Activated CD8-positive, alpha-beta memory T cell treated with anti-CD3 and anti-CD28 coated beads, Interleukin-2, amount 50 U/mL, for 24 hours (primary cell): ENCODE measurements around the gene RAD9B.
"Not testable (repeated sequence)": the region's sequence is repeated elsewhere in the genome, so short reads cannot be mapped to it uniquely, and the experiment has no call there.

ENCODE experiments used
- DNase-seq: peaks from one replicate; pipeline ENCODE4 v3.0.0-alpha.2; 2020; ENCODE audit errors: extremely low read depth

RAD9B gene

DNA sequence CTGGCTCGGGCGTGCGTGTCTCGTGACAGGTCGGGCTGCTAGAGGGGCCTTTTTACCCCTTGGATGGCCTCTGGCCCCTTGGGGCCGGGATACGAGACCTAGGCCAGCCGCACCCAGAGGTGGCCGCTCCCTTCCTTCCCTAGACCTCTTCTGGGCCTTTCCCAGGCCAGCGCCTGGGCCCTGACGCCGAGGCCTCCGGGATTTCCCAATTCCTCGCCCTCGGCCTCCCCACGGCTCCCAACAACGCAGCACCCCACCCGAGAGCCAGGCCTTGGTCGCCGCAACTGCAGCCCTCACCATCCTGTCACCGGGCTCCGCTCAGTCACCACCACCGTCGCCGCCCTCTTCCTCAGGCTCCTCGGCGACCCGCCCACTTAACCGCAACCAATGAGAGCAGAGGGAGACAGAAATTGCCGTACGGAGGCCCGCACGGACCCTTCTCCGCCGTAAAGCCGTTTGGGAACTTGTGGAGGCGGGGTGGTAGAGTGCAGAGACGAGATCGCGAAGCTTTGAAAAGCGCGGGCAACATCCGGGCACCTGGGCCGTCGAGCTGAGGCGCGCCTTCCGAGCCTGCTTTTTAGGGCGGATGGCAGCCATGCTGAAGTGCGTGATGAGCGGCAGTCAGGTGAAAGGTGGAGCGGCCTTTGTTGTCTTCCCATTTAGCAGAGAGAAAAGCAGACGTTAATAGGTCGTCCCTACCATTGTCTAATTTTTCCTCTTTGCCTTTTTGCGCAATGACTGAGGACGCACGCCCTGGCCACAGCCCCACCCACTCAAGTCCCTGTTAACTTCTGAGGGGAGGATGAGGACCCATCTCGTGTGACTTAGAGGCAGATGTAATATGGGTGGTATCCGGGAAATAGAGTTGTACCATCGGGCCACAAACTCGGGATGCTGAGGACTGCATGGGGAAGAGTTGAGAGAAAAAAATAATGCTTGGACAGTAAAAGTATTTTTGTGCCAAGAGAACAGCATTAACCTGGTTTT, at the start of gene RAD9B, which contains the start of gene VPS29:
Gene RAD9B, plus strand, starts transcription at position 580 of the 987 bp plus-strand sequence. Its CDS starts 7 bp downstream, at position 587.
Gene VPS29, minus strand, starts transcription at position 360 of the 987 bp plus-strand sequence. Its CDS starts 60 bp downstream, at position 300.
- DNase-seq, result peak; percentile 99

GRCh38 chr12:110453569-110454296, 48.4 kb upstream of the RAD9B start:
- no peak for DNase-seq

DNA sequence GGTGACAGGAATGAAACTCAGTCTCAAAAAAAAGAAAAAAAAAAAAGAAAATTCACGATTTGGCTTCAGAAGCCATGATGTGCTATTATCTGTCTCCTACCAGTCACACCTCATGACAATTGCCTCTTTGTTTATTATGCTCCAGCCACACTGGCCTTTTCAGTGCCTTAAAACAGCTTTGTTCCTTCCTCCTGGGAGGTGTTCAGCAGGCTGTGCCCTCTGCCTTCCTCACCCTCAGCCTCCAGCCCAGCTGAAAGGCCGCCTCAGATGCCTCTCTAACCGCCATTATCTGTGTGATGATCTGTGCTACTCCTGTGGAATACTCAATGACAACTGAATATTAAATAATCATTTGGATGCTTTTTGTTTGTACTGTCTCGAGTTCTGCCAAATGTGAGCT, 43.4 kb upstream of the RAD9B start:
- no peak for DNase-seq

DNA sequence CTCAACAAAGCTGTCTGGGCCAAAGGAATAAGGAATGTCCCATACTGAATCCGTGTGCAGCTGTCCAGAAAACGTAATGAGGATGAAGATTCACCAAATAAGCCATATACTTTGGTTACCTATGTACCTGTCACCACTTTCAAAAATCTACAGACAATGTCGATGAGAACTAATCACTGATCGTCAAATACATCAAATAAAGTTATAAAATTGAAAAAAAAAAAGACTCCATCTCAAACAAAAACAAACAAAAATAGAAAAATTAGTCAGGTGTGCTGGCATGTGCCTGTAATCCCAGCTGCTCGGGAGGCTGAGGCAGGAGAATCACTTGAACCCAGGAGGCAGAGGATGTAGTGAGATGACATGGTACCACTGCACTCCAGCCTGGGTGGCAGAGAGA, 40.9 kb upstream of the RAD9B start:
- DNase-seq, result not testable (repeated sequence)

DNA sequence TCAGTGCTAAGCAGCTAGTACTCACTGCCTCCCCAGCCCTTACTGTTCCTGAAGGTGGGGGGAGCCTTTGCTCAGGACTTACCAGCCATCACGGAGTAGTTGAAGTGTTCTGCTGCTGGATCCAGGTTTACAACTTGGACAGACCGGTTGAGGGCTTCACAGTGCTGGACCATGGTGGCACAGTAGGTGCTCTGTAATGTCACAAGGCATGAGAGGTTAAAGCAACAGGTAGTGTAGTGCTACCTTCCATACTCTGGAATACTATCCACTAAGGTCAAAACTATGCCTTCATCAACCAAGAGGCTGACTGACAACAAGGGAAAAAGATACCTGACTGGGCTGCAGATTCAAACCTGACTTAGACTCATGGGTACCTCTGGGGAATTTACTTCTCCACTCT, 37.1 kb upstream of the RAD9B start:
- no peak for DNase-seq

- not testable (repeated sequence) for DNase-seq
Measured at GRCh38 chr12:110465765-110466164, 36.4 kb upstream of the RAD9B start.

DNA sequence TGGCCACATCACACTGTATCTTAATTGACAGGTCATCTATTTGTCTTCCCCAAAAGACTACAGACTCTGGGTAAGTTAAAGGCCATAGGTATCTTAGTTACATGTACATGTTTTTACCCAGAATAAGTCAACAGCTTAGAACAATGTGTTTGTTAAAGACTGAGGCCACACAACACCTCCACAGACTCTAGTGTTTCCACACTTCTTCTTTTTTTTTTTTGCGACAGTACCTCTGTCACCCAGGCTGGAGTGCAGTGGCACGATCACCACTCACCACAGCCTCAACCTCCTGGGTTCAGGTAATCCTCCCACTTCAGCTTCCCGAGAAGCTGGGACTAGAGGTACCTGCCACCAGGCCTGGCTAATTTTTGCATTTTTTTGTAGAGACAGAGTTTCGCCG, 35.3 kb upstream of the RAD9B start:
- no peak for DNase-seq

- no peak for DNase-seq
Measured at GRCh38 chr12:110467847-110468213, 34.3 kb upstream of the RAD9B start.

- peak; percentile 90 for DNase-seq
Measured at GRCh38 chr12:110468214-110469048, 33.7 kb upstream of the RAD9B start, which contains the start of the genes FAM216A and GPN3. Gene FAM216A, plus strand, starts transcription at chr12:110468845. Its CDS starts 31 bp downstream, at chr12:110468876. Gene GPN3, minus strand, starts transcription at chr12:110468257. Its CDS starts 54 bp downstream, at chr12:110468203.

- DNase-seq, result no peak
Measured at GRCh38 chr12:110475426-110475825, 26.7 kb upstream of the RAD9B start.

- no peak for DNase-seq
Measured at GRCh38 chr12:110498984-110499706, 3.0 kb upstream of the RAD9B start.

- DNase-seq, result no peak
Measured at GRCh38 chr12:110501399-110501751, 756 bp upstream of the RAD9B start.

GRCh38 chr12:110503432-110503831, 1.3 kb downstream of the RAD9B start:
- no peak for DNase-seq

GRCh38 chr12:110505332-110505731, 3.2 kb downstream of the RAD9B start:
- DNase-seq, result no peak

DNA sequence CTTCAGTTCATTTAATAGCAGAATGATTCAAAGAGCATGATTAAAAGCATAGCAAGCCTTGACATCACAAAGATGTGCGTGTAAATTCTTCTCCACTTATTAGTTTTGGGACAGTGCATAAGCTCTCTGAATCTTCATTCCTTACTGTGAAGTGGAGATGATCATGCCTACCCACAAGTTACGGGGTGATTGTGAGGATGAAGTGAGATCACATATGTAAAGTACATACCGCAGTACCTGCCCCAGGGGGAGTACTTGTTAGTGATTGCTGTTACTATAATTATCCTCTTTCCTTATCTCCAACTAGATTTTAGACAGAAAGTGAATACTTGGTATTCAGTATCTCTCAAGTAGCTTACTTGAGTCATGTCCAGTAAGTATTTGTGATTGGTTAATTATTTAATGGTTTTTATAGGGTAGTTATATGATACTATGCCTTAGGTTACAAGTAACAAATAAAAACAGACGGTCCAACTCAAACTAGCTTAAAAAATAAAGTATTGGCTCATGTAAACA, 6.0 kb downstream of the RAD9B start:
- no peak for DNase-seq

- no peak for DNase-seq
Measured at GRCh38 chr12:110513842-110514241, 11.7 kb downstream of the RAD9B start.

GRCh38 chr12:110514363-110514762, 12.2 kb downstream of the RAD9B start:
- no peak for DNase-seq

- DNase-seq, result no peak
Measured at GRCh38 chr12:110516995-110517394, 14.9 kb downstream of the RAD9B start.

- DNase-seq, result not testable (repeated sequence)
Measured at GRCh38 chr12:110518014-110518413, 15.9 kb downstream of the RAD9B start.

- DNase-seq, result not testable (repeated sequence)
Measured at GRCh38 chr12:110520876-110521712, 19.0 kb downstream of the RAD9B start.
